Measurements from ENCODE around the gene POLD2. TPM values are rescaled to one million over a fixed set of nuclear protein-coding genes. Genes with fewer than 3 reads are reported as not detected.

Gene POLD2
- total RNA-seq, 5 donors from 2014 or later (not counting 1 experiment from before 2014, with no cell fraction given), result 53.4 to 85.1 (median 72.6) TPM

Other genes with a start within 250 kb of the POLD2 start
- gene URGCP, start 217.0 kb downstream of the POLD2 start, total RNA-seq, result 10 to 100 TPM; 22.3 to 35.2 (median 33.6) TPM
- 10 to 100 TPM in 3 of 5 donors, 1 to 10 TPM in 2; 6.7 to 12.8 (median 10.4) TPM for gene UBE2D4, start 197.1 kb downstream of the POLD2 start, total RNA-seq
- not detected for gene SPDYE1, start 125.7 kb downstream of the POLD2 start, total RNA-seq
- 100 to 1,000 TPM; 101 to 188 (median 156) TPM for gene DBNL, start 78.8 kb downstream of the POLD2 start, total RNA-seq
- 1 to 10 TPM; 1.1 to 2.9 (median 1.7) TPM for gene PGAM2, start 58.0 kb downstream of the POLD2 start, total RNA-seq
- gene POLM, start 41.0 kb downstream of the POLD2 start, total RNA-seq, result 10 to 100 TPM; 39.5 to 81.9 (median 70.7) TPM
- 10 to 100 TPM; 18.1 to 28.4 (median 23.1) TPM for gene AEBP1, start 19.2 kb downstream of the POLD2 start, total RNA-seq
- not detected for gene MYL7, start 17.8 kb upstream of the POLD2 start, total RNA-seq
- under 1 TPM in 4 of 5 donors, not detected in 1; 0.28 to 0.82 (median 0.43) TPM for gene GCK, start 65.9 kb upstream of the POLD2 start, total RNA-seq
- 10 to 100 TPM; 55.1 to 74.3 (median 60.2) TPM for gene YKT6, start 77.4 kb upstream of the POLD2 start, total RNA-seq
- gene CAMK2B, start 202.0 kb upstream of the POLD2 start, total RNA-seq, result under 1 TPM in 1 of 5 donors, not detected in 4; 0.35 TPM